GM18505 (cell line): Measurements from ENCODE around the gene HAP1.
A peak's percentile ranks its signal among the peaks of the same experiment; 100 is the strongest.
"Not testable (repeated sequence)": the region's sequence is repeated elsewhere in the genome, so short reads cannot be mapped to it uniquely, and the experiment has no call there.

Experiments used
- ATAC-seq: cut with Tn5 transposase; IDR thresholded peaks from one replicate; pipeline ENCODE4 v1.9.1; 2021; ENCODE audit not compliant: unreplicated experiment
- POLR2A ChIP-seq: IDR thresholded peaks from 4 replicates; pipeline ENCODE4 v1.6.1; 2011; ENCODE audit warnings: borderline replicate concordance; ENCODE audit not compliant: insufficient read depth, insufficient read length; ENCODE audit errors: extremely low read depth

HAP1 gene

GRCh38 chr17:41687828-41688640, 46.4 kb downstream of the HAP1 start:
- no peak for ATAC-seq
- TF ChIP-seq POLR2A = no peak

- ATAC-seq = no peak
- no peak for TF ChIP-seq POLR2A
Measured at GRCh38 chr17:41686281-41686680, 48.2 kb downstream of the HAP1 start.

GRCh38 chr17:41685753-41686152, 48.7 kb downstream of the HAP1 start:
- ATAC-seq = not testable (repeated sequence)

- ATAC-seq = no peak
- no peak for TF ChIP-seq POLR2A
Measured at GRCh38 chr17:41684035-41684434, 50.4 kb downstream of the HAP1 start.

- no peak for TF ChIP-seq POLR2A
- ATAC-seq = no peak
Measured at GRCh38 chr17:41683441-41684007, 50.9 kb downstream of the HAP1 start.

- ATAC-seq = no peak
- no peak for TF ChIP-seq POLR2A
Measured at GRCh38 chr17:41682631-41683030, 51.8 kb downstream of the HAP1 start.

GRCh38 chr17:41681776-41682175, 52.7 kb downstream of the HAP1 start:
- no peak for ATAC-seq
- no peak for TF ChIP-seq POLR2A

- no peak for TF ChIP-seq POLR2A
- ATAC-seq = no peak
Measured at GRCh38 chr17:41680426-41681040, 53.9 kb downstream of the HAP1 start.

- ATAC-seq = no peak
- TF ChIP-seq POLR2A = no peak
Measured at GRCh38 chr17:41679740-41680425, 54.6 kb downstream of the HAP1 start.

- ATAC-seq = peak; percentile 64
Measured at GRCh38 chr17:41678907-41679739, 55.3 kb downstream of the HAP1 start.

GRCh38 chr17:41678411-41678906, 56.0 kb downstream of the HAP1 start:
- ATAC-seq = peak; percentile 23
- peak; percentile 63 for TF ChIP-seq POLR2A

More at GRCh38 chr17:41678907-41679739, 55.3 kb downstream of the HAP1 start:
- TF ChIP-seq POLR2A = no peak

- no peak for ATAC-seq
- TF ChIP-seq POLR2A = no peak
Measured at GRCh38 chr17:41676058-41676419, 58.4 kb downstream of the HAP1 start.

GRCh38 chr17:41675157-41676057, 59.0 kb downstream of the HAP1 start:
- ATAC-seq = not testable (repeated sequence)
